MCF 10A (cell line): Measurements from ENCODE around the gene GRIN1. TPM values are rescaled to one million over a fixed set of nuclear protein-coding genes. Genes with fewer than 3 reads are reported as not detected.

Experiments
- BruUV-seq: library from RNA; stranded (reverse); fragments of 400-500 nt; replicated peaks from 2 replicates; lab custom pipeline; 2021; lab: Mats Ljungman, UMichigan
- CTCF ChIA-PET: fragments of 300-600 bp; sonication (Branson Sonifier 250); formaldehyde crosslinking; extraction: SDS; loops from one replicate; lab custom pipeline; 2021; ENCODE audit warnings: antibody characterized with exemption, inconsistent platforms; lab: Yijun Ruan, JAX
- POLR2A ChIA-PET: fragments of 300-600, 350-650 bp; sonication (Branson Sonifier 250); formaldehyde crosslinking; extraction: SDS; loops from one replicate; lab custom pipeline; 2020; ENCODE audit warnings: antibody characterized with exemption, inconsistent platforms; lab: Yijun Ruan, JAX
- DNase-seq: peaks from one replicate; pipeline ENCODE4 v3.0.0-alpha.2; 2018; ENCODE audit not compliant: unreplicated experiment
- H3K27ac Mint-ChIP-seq: one replicate; pipeline ENCODE4 v1.8.0; 2022; ENCODE audit warnings: mild to moderate bottlenecking, low read depth, mixed read lengths; ENCODE audit not compliant: unreplicated experiment
- H3K27me3 Mint-ChIP-seq: one replicate; pipeline ENCODE4 v1.8.0; 2022; ENCODE audit warnings: mixed read lengths; ENCODE audit not compliant: insufficient read depth, unreplicated experiment
- H3K36me3 Mint-ChIP-seq: one replicate; pipeline ENCODE4 v1.8.0; 2022; ENCODE audit warnings: mild to moderate bottlenecking, moderate library complexity, mixed read lengths; ENCODE audit not compliant: insufficient read depth, unreplicated experiment
- H3K4me1 Mint-ChIP-seq: one replicate; pipeline ENCODE4 v1.8.0; 2022; ENCODE audit warnings: mixed read lengths; ENCODE audit not compliant: insufficient read depth, unreplicated experiment
- H3K4me3 Mint-ChIP-seq: one replicate; pipeline ENCODE4 v1.8.0; 2022; ENCODE audit warnings: mild to moderate bottlenecking, moderate library complexity, mixed read lengths; ENCODE audit not compliant: unreplicated experiment
- H3K9me3 Mint-ChIP-seq: one replicate; pipeline ENCODE4 v1.8.0; 2022; ENCODE audit warnings: mixed read lengths; ENCODE audit not compliant: unreplicated experiment
- intact Hi-C: fragments of 100-400 bp; cut with micrococcal nuclease; formaldehyde crosslinking; loops from 2 replicates; pipeline ENCODE4 v1.14.1; 2022
- total RNA-seq: library from RNA; stranded (reverse); gene quantifications from 2 replicates; pipeline ENCODE4 v1.2.3, GENCODE V29; 2022
- TF ChIP-seq, protein P1 (sequence below): fragments of 200-600 bp; IDR thresholded peaks from one replicate; pipeline ENCODE4 v1.8.0; 2022; ENCODE audit warnings: antibody characterized with exemption, mild to moderate bottlenecking; ENCODE audit not compliant: unreplicated experiment

Gene GRIN1
- total RNA-seq, 1 experiment from 2014 or later = 1.4 TPM

DNA sequence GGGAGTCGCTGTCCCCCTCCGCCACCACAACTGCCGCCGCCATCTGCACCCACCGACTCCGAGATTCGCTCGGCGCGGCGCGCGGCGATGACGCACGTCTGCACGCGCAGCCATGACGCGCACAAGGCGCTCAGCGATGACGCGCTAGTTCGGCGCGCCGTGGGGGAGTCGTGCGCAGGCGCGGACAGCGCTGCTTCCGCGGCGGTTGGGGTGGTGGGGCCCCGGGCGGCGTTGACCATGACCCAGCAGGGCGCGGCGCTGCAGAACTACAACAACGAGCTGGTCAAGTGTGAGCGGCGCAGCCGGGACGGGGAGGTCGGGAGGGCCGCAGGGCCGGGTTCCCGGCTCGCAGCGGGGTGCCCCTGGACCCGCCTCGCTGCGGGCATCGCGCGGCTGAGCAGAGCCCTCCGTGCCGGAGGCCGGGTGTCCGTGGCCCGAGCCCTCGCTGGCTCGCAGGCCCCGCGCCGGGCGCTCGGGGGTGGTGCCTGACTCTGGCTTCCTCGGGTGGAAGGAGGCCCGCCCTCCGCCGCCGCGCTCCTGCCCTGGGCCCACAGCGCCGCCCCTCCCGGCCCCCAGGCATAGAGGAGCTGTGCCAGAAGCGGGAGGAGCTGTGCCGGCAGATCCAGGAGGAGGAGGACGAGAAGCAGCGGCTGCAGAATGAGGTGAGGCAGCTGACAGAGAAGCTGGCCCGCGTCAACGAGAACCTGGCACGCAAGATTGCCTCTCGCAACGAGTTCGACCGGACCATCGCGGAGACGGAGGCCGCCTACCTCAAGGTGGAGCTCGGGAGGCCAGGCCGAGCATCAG is 49.7 kb downstream of the GRIN1 start, which contains the start of the genes ANAPC2 and SSNA1:
TSS of gene ANAPC2 (minus strand) at position 71 of the 807 bp plus-strand sequence. CDS start at position 43, 28 bp downstream.
TSS of gene SSNA1 (plus strand) at position 187 of the 807 bp plus-strand sequence. CDS start at position 238, 51 bp downstream.
- intact Hi-C loops = loop anchor here (1.0 to 2.0 kb wide), 2 partner anchors 39 to 52 kb away; partner anchors contain the start of genes RNF224 and TUBB4B
- no peaks in the 10 kb centered on the region for H3K27me3 Mint-ChIP-seq
- H3K9me3 Mint-ChIP-seq = no peaks in the 10 kb centered on the region
- peak within 1 kb of the TSS; percentile 95 for H3K27ac Mint-ChIP-seq
- peak within 1 kb of the TSS; percentile 94 for H3K4me3 Mint-ChIP-seq
- TF ChIP-seq, protein P1, sequence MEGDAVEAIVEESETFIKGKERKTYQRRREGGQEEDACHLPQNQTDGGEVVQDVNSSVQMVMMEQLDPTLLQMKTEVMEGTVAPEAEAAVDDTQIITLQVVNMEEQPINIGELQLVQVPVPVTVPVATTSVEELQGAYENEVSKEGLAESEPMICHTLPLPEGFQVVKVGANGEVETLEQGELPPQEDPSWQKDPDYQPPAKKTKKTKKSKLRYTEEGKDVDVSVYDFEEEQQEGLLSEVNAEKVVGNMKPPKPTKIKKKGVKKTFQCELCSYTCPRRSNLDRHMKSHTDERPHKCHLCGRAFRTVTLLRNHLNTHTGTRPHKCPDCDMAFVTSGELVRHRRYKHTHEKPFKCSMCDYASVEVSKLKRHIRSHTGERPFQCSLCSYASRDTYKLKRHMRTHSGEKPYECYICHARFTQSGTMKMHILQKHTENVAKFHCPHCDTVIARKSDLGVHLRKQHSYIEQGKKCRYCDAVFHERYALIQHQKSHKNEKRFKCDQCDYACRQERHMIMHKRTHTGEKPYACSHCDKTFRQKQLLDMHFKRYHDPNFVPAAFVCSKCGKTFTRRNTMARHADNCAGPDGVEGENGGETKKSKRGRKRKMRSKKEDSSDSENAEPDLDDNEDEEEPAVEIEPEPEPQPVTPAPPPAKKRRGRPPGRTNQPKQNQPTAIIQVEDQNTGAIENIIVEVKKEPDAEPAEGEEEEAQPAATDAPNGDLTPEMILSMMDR = peak; percentile 25
- ChIA-PET CTCF (interaction anchor here (0.6 to 2.4 kb wide), 15 partner anchors 12 to 159 kb away, joined by 3 to 11 read pairs (median 3); partner anchors contain the start of genes CYSRT1, NDOR1, RNF224 and TMEM203), POLR2A (interaction anchor here (0.6 to 3.7 kb wide), 30 partner anchors 7 to 1069 kb away, joined by 3 to 57 read pairs (median 4); partner anchors contain the start of genes CYSRT1, LRRC26, MAN1B1 and NDOR1)
- no TSS peak for BruUV-seq
- peaks cover 10% of the 10 kb centered on the region for H3K4me1 Mint-ChIP-seq
- peak; percentile 91 for DNase-seq
- peaks cover 20% of the 10 kb centered on the region for H3K36me3 Mint-ChIP-seq

- Mint-ChIP-seq H3K36me3 (peaks cover 20% of the 10 kb centered on the region), H3K27ac (peak overlapping the region; percentile 95), H3K27me3 (no peaks in the 10 kb centered on the region), H3K4me3 (peak overlapping the region; percentile 94), H3K4me1 (peaks cover 10% of the 10 kb centered on the region), H3K9me3 (no peaks in the 10 kb centered on the region)
- TSS peak; percentile 87 for BruUV-seq
- ChIA-PET POLR2A (interaction anchor here (0.6 to 3.7 kb wide), 28 partner anchors 8 to 599 kb away, joined by 3 to 57 read pairs (median 4); partner anchors contain the start of genes CYSRT1, LRRC26, MAN1B1 and NDOR1), CTCF (interaction anchor here (0.6 to 2.4 kb wide), 15 partner anchors 11 to 160 kb away, joined by 3 to 11 read pairs (median 3); partner anchors contain the start of genes CYSRT1, RNF224 and TPRN)
- TF ChIP-seq, protein P1 = no peak
- intact Hi-C loops = loop anchor here (1.0 to 2.0 kb wide), 2 partner anchors 38 to 51 kb away; partner anchors contain the start of genes RNF224 and TUBB4B
- no peak for DNase-seq
These were observed 50.6 kb downstream of the GRIN1 start for GRCh38 chr9:137189297-137190295.

DNA sequence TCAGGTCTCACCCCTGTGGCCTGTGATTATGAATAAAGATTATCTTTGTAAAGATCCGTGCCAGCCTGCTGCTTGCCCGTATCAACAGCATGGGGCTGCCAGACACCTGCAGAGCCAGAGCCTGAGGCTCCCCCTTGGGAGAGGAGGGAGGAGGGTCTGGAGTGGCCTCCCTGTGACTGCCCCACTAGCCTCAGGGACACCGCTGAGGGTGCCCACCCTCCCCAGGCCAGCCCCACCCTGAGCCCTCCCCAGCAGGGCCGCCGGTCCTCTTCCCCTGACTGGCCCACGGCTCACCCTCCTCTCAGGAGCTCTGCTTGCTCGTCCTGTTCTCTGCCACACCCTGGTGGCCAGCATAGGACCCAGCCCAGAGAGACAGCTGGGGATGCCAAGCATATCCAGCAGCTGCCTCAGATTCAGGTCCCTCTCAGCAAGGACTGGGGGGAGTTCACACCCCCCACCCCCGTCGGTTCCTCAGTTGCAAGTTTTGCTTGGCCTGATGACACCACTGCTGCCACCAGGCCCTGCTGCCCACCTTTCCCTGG is 51.4 kb downstream of the GRIN1 start:
- no peak for DNase-seq
- Mint-ChIP-seq H3K27ac (no peak overlapping the region), H3K4me1 (peaks cover 15% of the 10 kb centered on the region), H3K36me3 (peaks cover 20% of the 10 kb centered on the region), H3K27me3 (no peaks in the 10 kb centered on the region), H3K9me3 (no peaks in the 10 kb centered on the region), H3K4me3 (peak overlapping the region; percentile 94)
- CTCF ChIA-PET = interaction anchor here (0.6 to 2.0 kb wide), 4 partner anchors 11 to 61 kb away, joined by 3 to 11 read pairs (median 4); partner anchors contain the start of gene RNF224
- intact Hi-C loops = no loop called here
- BruUV-seq = no TSS peak
- POLR2A ChIA-PET = interaction anchor here (1.1 to 3.7 kb wide), 9 partner anchors 8 to 63 kb away, joined by 3 to 57 read pairs (median 29); partner anchors contain the start of genes CYSRT1, LRRC26, NDOR1 and RNF224
- TF ChIP-seq, protein P1 = no peak
